ENCODE measurements around the gene STK26. TPM values are rescaled to one million over a fixed set of nuclear protein-coding genes. Genes with fewer than 3 reads are reported as not detected.

Gene STK26
- total RNA-seq, 6 experiments from 2014 or later: 2.7 to 4.0 (median 3.4) TPM

DNA sequence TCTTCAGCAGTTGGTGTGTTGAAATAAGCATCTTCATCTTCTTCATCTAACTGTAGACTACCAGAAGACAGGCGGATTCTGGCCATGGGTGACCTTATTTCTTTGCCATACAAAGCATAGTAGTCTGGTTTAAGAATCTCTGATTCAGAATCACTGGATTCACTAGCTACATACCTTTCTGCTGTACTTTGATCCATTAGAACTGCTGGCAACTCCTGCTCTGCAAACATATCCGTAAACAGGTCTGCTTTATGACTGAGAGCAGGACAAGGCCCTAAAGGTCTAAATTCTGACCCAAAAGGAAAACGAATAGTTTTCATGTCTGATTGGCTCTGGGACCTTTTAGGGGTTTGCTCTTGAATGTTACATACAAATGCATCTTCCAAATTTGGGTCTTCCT is 54.8 kb downstream of the STK26 start:
- Histone ChIP-seq H3K4me3 (no peak overlapping the region), H3K36me3 (no peaks in the 10 kb centered on the region), H3K9me3 (no peaks in the 10 kb centered on the region), H3K27ac (peak overlapping the region in 2 of 3 donors; percentile 14 to 20), H3K27me3 (no peaks in the 10 kb centered on the region), H3K4me1 (peaks cover 0 to 3% (median 0%) of the 10 kb centered on the region in 4 donors)
- no peak for TF ChIP-seq POLR2A (IDR thresholded peaks at IDR 0.05)
- TF ChIP-seq, protein P1, sequence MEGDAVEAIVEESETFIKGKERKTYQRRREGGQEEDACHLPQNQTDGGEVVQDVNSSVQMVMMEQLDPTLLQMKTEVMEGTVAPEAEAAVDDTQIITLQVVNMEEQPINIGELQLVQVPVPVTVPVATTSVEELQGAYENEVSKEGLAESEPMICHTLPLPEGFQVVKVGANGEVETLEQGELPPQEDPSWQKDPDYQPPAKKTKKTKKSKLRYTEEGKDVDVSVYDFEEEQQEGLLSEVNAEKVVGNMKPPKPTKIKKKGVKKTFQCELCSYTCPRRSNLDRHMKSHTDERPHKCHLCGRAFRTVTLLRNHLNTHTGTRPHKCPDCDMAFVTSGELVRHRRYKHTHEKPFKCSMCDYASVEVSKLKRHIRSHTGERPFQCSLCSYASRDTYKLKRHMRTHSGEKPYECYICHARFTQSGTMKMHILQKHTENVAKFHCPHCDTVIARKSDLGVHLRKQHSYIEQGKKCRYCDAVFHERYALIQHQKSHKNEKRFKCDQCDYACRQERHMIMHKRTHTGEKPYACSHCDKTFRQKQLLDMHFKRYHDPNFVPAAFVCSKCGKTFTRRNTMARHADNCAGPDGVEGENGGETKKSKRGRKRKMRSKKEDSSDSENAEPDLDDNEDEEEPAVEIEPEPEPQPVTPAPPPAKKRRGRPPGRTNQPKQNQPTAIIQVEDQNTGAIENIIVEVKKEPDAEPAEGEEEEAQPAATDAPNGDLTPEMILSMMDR (IDR thresholded peaks at IDR 0.05): no peak
- intact Hi-C loops (cut with DNase I): no loop called here
- ATAC-seq (peak; percentile 90 to 96 (median 93)), DNase-seq (peak in 1 of 3 donors; percentile 40)
- 29% methylated on average over 3 of the region's 3 CpGs for WGBS (ENCODE audit: insufficient coverage, low coverage, low lambda C conversion rate, missing lambda C conversion rate)

GRCh38 chrX:132085786-132086185 is 62.7 kb downstream of the STK26 start:
- intact Hi-C loops (cut with DNase I): no loop called here
- H3K27ac ChIP-seq: no peak overlapping the region
- no peak overlapping the region for H3K4me3 ChIP-seq
- DNase-seq: no peak
- 38% methylated on average over 3 of the region's 3 CpGs for WGBS (ENCODE audit: insufficient coverage, low coverage, low lambda C conversion rate, missing lambda C conversion rate)
- no peaks in the 10 kb centered on the region for H3K27me3 ChIP-seq
- no peak for ATAC-seq
- no peak for TF ChIP-seq POLR2A (IDR thresholded peaks at IDR 0.05)
- TF ChIP-seq, protein P1 (IDR thresholded peaks at IDR 0.05): no peak
- no peaks in the 10 kb centered on the region for H3K9me3 ChIP-seq
- no peaks in the 10 kb centered on the region for H3K4me1 ChIP-seq
- H3K36me3 ChIP-seq: no peaks in the 10 kb centered on the region

DNA sequence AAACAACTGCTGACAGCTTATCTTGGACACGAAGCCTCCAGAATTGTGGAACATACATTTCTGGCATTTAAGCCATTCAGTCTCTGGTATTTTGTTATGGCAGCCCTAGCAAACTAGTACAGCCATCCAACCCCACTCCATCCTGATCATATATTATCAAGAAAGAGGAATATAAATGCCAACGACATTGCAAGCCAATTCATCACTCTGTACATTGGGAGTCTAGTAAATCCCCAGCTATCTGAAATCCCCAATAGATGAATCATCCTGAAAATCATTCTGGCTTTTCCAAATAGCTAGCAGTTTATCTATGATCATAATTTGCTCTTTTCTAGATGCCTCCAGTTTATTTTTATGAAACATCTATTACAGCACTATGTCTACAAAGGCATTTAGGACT is 63.6 kb downstream of the STK26 start:
- WGBS (ENCODE audit: insufficient coverage, low coverage, low lambda C conversion rate, missing lambda C conversion rate): 26% methylated on average over 2 of the region's 2 CpGs
- intact Hi-C loops (cut with DNase I): no loop called here

GRCh38 chrX:132088864-132089263 is 65.8 kb downstream of the STK26 start:
- H3K4me1 ChIP-seq: no peaks in the 10 kb centered on the region
- H3K36me3 ChIP-seq: no peaks in the 10 kb centered on the region
- no peak overlapping the region for H3K4me3 ChIP-seq
- DNase-seq: no peak
- no peak overlapping the region for H3K27ac ChIP-seq
- TF ChIP-seq POLR2A (IDR thresholded peaks at IDR 0.05): no peak
- TF ChIP-seq, protein P1 (IDR thresholded peaks at IDR 0.05): no peak
- H3K27me3 ChIP-seq: no peaks in the 10 kb centered on the region
- no peak for ATAC-seq
- H3K9me3 ChIP-seq: no peaks in the 10 kb centered on the region
- intact Hi-C loops (cut with DNase I): no loop called here

More for the DNA sequence above, 63.6 kb downstream of the STK26 start:
- Histone ChIP-seq H3K4me1 (no peaks in the 10 kb centered on the region), H3K9me3 (no peaks in the 10 kb centered on the region), H3K4me3 (no peak overlapping the region), H3K36me3 (no peaks in the 10 kb centered on the region), H3K27me3 (no peaks in the 10 kb centered on the region), H3K27ac (no peak overlapping the region)
- DNase-seq (no peak), ATAC-seq (no peak)
- TF ChIP-seq, protein P1 (IDR thresholded peaks at IDR 0.05): no peak
- TF ChIP-seq POLR2A (IDR thresholded peaks at IDR 0.05): no peak

Data from right lobe of liver (tissue), 6 donors.